ENCODE measurements around the gene FCHSD2. TPM values are rescaled to one million over a fixed set of nuclear protein-coding genes. Genes with fewer than 3 reads are reported as not detected.

The FCHSD2 gene
- total and polyA plus RNA-seq, 2 donors (not counting 3 experiments of a cell fraction or from before 2014, with no cell fraction given) = 20.8 to 56.9 TPM

GRCh38 chr11:72971192-72971967 lies 170.7 kb downstream of the FCHSD2 start:
- intact Hi-C loops (cut with micrococcal nuclease) = no loop called here

More at GRCh38 chr11:72971192-72971967, 170.7 kb downstream of the FCHSD2 start:
- H4K20me1 ChIP-seq (replicated peaks; ENCODE audit: control insufficient read depth, extremely low read depth, insufficient read depth, low read length) = no peaks in the 10 kb centered on the region
- no peak overlapping the region for H3K4me2 ChIP-seq (ENCODE audit: insufficient read depth, low read length)
- H3K4me1 ChIP-seq (ENCODE audit: control insufficient read depth, extremely low read depth, insufficient read depth, low read length) = peaks cover 2% of the 10 kb centered on the region
- DNase-seq (ENCODE audit: low read depth, low spot score) (no peak), FAIRE-seq (no peak)
- H2AFZ ChIP-seq (ENCODE audit: low read depth, low read length) = no peak overlapping the region
- no TSS peak for BruUV-seq (replicated peaks)
- no peaks in the 10 kb centered on the region for H3K27me3 ChIP-seq (ENCODE audit: control insufficient read depth in 2 of 2, insufficient read depth in 2 of 2, low read length in 2 of 2)
- CTCF ChIA-PET = interaction anchor here (0.8 kb wide), 1 partner anchor 69 kb away, joined by 3 read pairs; no protein-coding TSS in a partner anchor
- H3K27ac ChIP-seq (ENCODE audit: insufficient read depth, low read depth, low read length) = no peak overlapping the region
- H3K36me3 ChIP-seq (ENCODE audit: control insufficient read depth in 2 of 2, extremely low read depth in 1 of 2, insufficient read depth in 2 of 2, low read length in 2 of 2) = no peaks in the 10 kb centered on the region
- no peak overlapping the region for H3K9ac ChIP-seq (replicated peaks; ENCODE audit: extremely low read depth, insufficient read depth, low read length)
- H3K9me1 ChIP-seq (replicated peaks; ENCODE audit: control insufficient read depth, extremely low read depth, insufficient read depth, low read length) = no peaks in the 10 kb centered on the region
- POLR2A ChIA-PET = no interaction called here
- H3K79me2 ChIP-seq (ENCODE audit: control insufficient read depth, insufficient read depth, low read length) = no peaks in the 10 kb centered on the region
- no peak overlapping the region for H3K4me3 ChIP-seq (replicated peaks in 1 of 3; ENCODE audit: insufficient read depth in 1 of 3, low read depth in 1 of 3, low read length in 3 of 3)
- dilution Hi-C loops (cut with MboI; ENCODE audit: extremely low pct_ligation_motif_present, low sequenced_read_pairs) = no loop called here
- no peaks in the 10 kb centered on the region for H3K9me3 ChIP-seq (replicated peaks; ENCODE audit: control insufficient read depth, insufficient read depth, low read length)
- TF ChIP-seq FOS (IDR thresholded peaks at IDR 0.05; ENCODE audit: borderline replicate concordance, insufficient read depth, low read length) (no peak), POLR2A (IDR thresholded peaks at IDR 0.05; ENCODE audit: low read depth, low read length) (no peak), EZH2 (IDR thresholded peaks at IDR 0.05; ENCODE audit: borderline replicate concordance, low read depth, low read length, severe bottlenecking) (no peak), MYC (IDR thresholded peaks at IDR 0.05; ENCODE audit: low read depth, low read length) (no peak), CTCF (IDR thresholded peaks at IDR 0.05; ENCODE audit: extremely low read depth in 1 of 2, insufficient read depth in 1 of 2, low read depth in 1 of 2, low read length in 2 of 2) (no peak), GATA2 (IDR thresholded peaks at IDR 0.05; ENCODE audit: insufficient read depth, insufficient read length, low read depth, low read length) (no peak)

All from endothelial cell of umbilical vein (primary cell).